ENCODE results near the gene ANGPTL5. TPM values are rescaled to one million over a fixed set of nuclear protein-coding genes. Genes with fewer than 3 reads are reported as not detected.
A peak's percentile ranks its signal among the peaks of the same experiment; 100 is the strongest.

Gene ANGPTL5
- total RNA-seq, 1 donor from 2014 or later = not detected

GRCh38 chr11:101914341-101914737, 2.0 kb downstream of the ANGPTL5 start:
- intact Hi-C loops (cut with micrococcal nuclease) = loop anchor here (2.0 to 10.0 kb wide), 3 partner anchors 198 to 540 kb away; partner anchors contain the start of genes BIRC2 and TMEM123
- ATAC-seq (ENCODE audit: low read depth) (no peak), DNase-seq (no peak)
- POLR2A ChIA-PET = interaction anchor here (1.2 kb wide), 2 partner anchors 93 to 538 kb away, joined by 3 to 5 read pairs; partner anchors contain the start of gene TMEM123
- no peak for TF ChIP-seq CTCF (IDR thresholded peaks at IDR 0.05)
- CTCF ChIA-PET = interaction anchor here (0.9 to 1.3 kb wide), 2 partner anchors 53 to 94 kb away, joined by 5 to 7 read pairs; no protein-coding TSS in a partner anchor
- peaks cover 27% of the 10 kb centered on the region for H3K4me1 Mint-ChIP-seq
- H3K36me3 Mint-ChIP-seq (ENCODE audit: low read depth) = peaks cover 4% of the 10 kb centered on the region
- no peaks in the 10 kb centered on the region for H3K9me3 Mint-ChIP-seq
- H3K27ac Mint-ChIP-seq = peak overlapping the region; percentile 95
- H3K4me3 Mint-ChIP-seq = peak overlapping the region; percentile 94
- peaks cover 10% of the 10 kb centered on the region for H3K27me3 Mint-ChIP-seq

GRCh38 chr11:101913656-101914055, 2.7 kb downstream of the ANGPTL5 start:
- Mint-ChIP-seq H3K9me3 (no peaks in the 10 kb centered on the region), H3K4me1 (peaks cover 27% of the 10 kb centered on the region), H3K27ac (no peak overlapping the region), H3K27me3 (peaks cover 12% of the 10 kb centered on the region), H3K4me3 (no peak overlapping the region), H3K36me3 (ENCODE audit: low read depth) (peaks cover 4% of the 10 kb centered on the region)
- ChIA-PET CTCF (no interaction called here), POLR2A (no interaction called here)
- DNase-seq (no peak), ATAC-seq (ENCODE audit: low read depth) (no peak)
- TF ChIP-seq CTCF (IDR thresholded peaks at IDR 0.05) = no peak
- intact Hi-C loops (cut with micrococcal nuclease) = loop anchor here (2.0 to 10.0 kb wide), 3 partner anchors 199 to 541 kb away; partner anchors contain the start of genes BIRC2 and TMEM123

- Mint-ChIP-seq H3K27me3 (peaks cover 12% of the 10 kb centered on the region), H3K9me3 (no peaks in the 10 kb centered on the region), H3K4me3 (no peak overlapping the region), H3K36me3 (ENCODE audit: low read depth) (peaks cover 4% of the 10 kb centered on the region), H3K4me1 (peaks cover 27% of the 10 kb centered on the region), H3K27ac (no peak overlapping the region)
- no peak for ATAC-seq (ENCODE audit: low read depth)
- POLR2A ChIA-PET = no interaction called here
- intact Hi-C loops (cut with micrococcal nuclease) = loop anchor here (10.0 kb wide), 1 partner anchor 542 kb away; the partner anchor contains the start of gene TMEM123
- CTCF ChIA-PET = interaction anchor here (1.2 kb wide), 1 partner anchor 95 kb away, joined by 3 read pairs; no protein-coding TSS in a partner anchor
- TF ChIP-seq CTCF (IDR thresholded peaks at IDR 0.05) = no peak
- no peak for DNase-seq
These were observed 3.5 kb downstream of the ANGPTL5 start for GRCh38 chr11:101912823-101913284.

- no peak overlapping the region for H3K4me3 Mint-ChIP-seq
- ChIA-PET CTCF (no interaction called here), POLR2A (no interaction called here)
- no peak for TF ChIP-seq CTCF (IDR thresholded peaks at IDR 0.05)
- DNase-seq (no peak), ATAC-seq (ENCODE audit: low read depth) (no peak)
- intact Hi-C loops (cut with micrococcal nuclease) = no loop called here
- peaks cover 17% of the 10 kb centered on the region for H3K27me3 Mint-ChIP-seq
- no peaks in the 10 kb centered on the region for H3K9me3 Mint-ChIP-seq
- H3K36me3 Mint-ChIP-seq (ENCODE audit: low read depth) = no peaks in the 10 kb centered on the region
- peaks cover under 1% of the 10 kb centered on the region for H3K4me1 Mint-ChIP-seq
- no peak overlapping the region for H3K27ac Mint-ChIP-seq
These were observed 7.2 kb downstream of the ANGPTL5 start for GRCh38 chr11:101909087-101909486.

GRCh38 chr11:101907815-101908214, 8.5 kb downstream of the ANGPTL5 start:
- CTCF ChIA-PET = no interaction called here

More at GRCh38 chr11:101907815-101908214, 8.5 kb downstream of the ANGPTL5 start:
- H3K4me1 Mint-ChIP-seq = no peaks in the 10 kb centered on the region
- no peak for ATAC-seq (ENCODE audit: low read depth)
- no peak overlapping the region for H3K27ac Mint-ChIP-seq
- TF ChIP-seq CTCF (IDR thresholded peaks at IDR 0.05) = no peak
- POLR2A ChIA-PET = no interaction called here
- H3K27me3 Mint-ChIP-seq = peaks cover 26% of the 10 kb centered on the region
- no peak overlapping the region for H3K4me3 Mint-ChIP-seq
- no peaks in the 10 kb centered on the region for H3K9me3 Mint-ChIP-seq
- no peaks in the 10 kb centered on the region for H3K36me3 Mint-ChIP-seq (ENCODE audit: low read depth)
- DNase-seq = no peak
- intact Hi-C loops (cut with micrococcal nuclease) = no loop called here
